Ishikawa (cell line): ENCODE results near the gene RECK.

ENCODE experiments used
- CEBPB ChIP-seq: IDR thresholded peaks from 2 replicates; pipeline ENCODE4 v1.6.1; 2012
- CREB1 ChIP-seq: IDR thresholded peaks from 2 replicates; pipeline ENCODE4 v1.6.1; 2012; ENCODE audit warnings: low read depth
- EGR1 ChIP-seq: IDR thresholded peaks from 2 replicates; pipeline ENCODE4 v1.6.1; 2012
- EP300 ChIP-seq: IDR thresholded peaks from 2 replicates; pipeline ENCODE4 v1.6.1; 2012; ENCODE audit warnings: borderline replicate concordance
- FOXM1 ChIP-seq: IDR thresholded peaks from 2 replicates; pipeline ENCODE4 v1.6.1; 2012; ENCODE audit warnings: low read depth, borderline replicate concordance
- MAX ChIP-seq: IDR thresholded peaks from 2 replicates; pipeline ENCODE4 v1.6.1; 2012
- NFIC ChIP-seq: IDR thresholded peaks from 2 replicates; pipeline ENCODE4 v1.6.1; 2012
- RAD21 ChIP-seq: IDR thresholded peaks from 2 replicates; pipeline ENCODE4 v1.6.1; 2012; ENCODE audit warnings: low read depth
- REST ChIP-seq: IDR thresholded peaks from 2 replicates; pipeline ENCODE4 v1.6.1; 2012; ENCODE audit warnings: low read depth, mild to moderate bottlenecking
- TAF1 ChIP-seq: IDR thresholded peaks from 2 replicates; pipeline ENCODE4 v1.6.1; 2012; ENCODE audit warnings: low read depth, mild to moderate bottlenecking
- TCF12 ChIP-seq: IDR thresholded peaks from 2 replicates; pipeline ENCODE4 v1.6.1; 2012; ENCODE audit warnings: low read depth
- TEAD4 ChIP-seq: IDR thresholded peaks from 2 replicates; pipeline ENCODE4 v1.6.1; 2012
- USF1 ChIP-seq: IDR thresholded peaks from 2 replicates; pipeline ENCODE4 v1.6.1; 2012
- YY1 ChIP-seq: IDR thresholded peaks from 2 replicates; pipeline ENCODE4 v1.6.1; 2012; ENCODE audit warnings: low read depth
- ZBTB7A ChIP-seq: IDR thresholded peaks from 2 replicates; pipeline ENCODE4 v1.6.1; 2012; ENCODE audit warnings: low read depth

RECK gene

GRCh38 chr9:36050476-36050875 lies 13.8 kb downstream of the RECK start:
- no peak for TF ChIP-seq REST
- no peak for TF ChIP-seq TCF12

GRCh38 chr9:36051317-36051716 lies 14.6 kb downstream of the RECK start:
- TF ChIP-seq EGR1 (no peak), NFIC (no peak), MAX (no peak), USF1 (no peak), CREB1 (no peak), YY1 (no peak), CEBPB (no peak), REST (no peak), ZBTB7A (no peak), TAF1 (no peak), FOXM1 (no peak), TCF12 (no peak), EP300 (no peak), TEAD4 (no peak)

- TF ChIP-seq EGR1 = no peak
- no peak for TF ChIP-seq YY1
- TF ChIP-seq NFIC = no peak
- TF ChIP-seq ZBTB7A = no peak
- no peak for TF ChIP-seq TCF12
- no peak for TF ChIP-seq TAF1
- no peak for TF ChIP-seq RAD21
- no peak for TF ChIP-seq TEAD4
- TF ChIP-seq USF1 = no peak
- TF ChIP-seq CREB1 = no peak
- TF ChIP-seq REST = no peak
- no peak for TF ChIP-seq FOXM1
- TF ChIP-seq CEBPB = no peak
- TF ChIP-seq MAX = no peak
- no peak for TF ChIP-seq EP300
Measured at GRCh38 chr9:36053971-36054370, 17.3 kb downstream of the RECK start.

GRCh38 chr9:36056896-36057295 lies 20.2 kb downstream of the RECK start:
- no peak for TF ChIP-seq CEBPB
- TF ChIP-seq ZBTB7A = no peak
- TF ChIP-seq NFIC = no peak
- TF ChIP-seq TCF12 = no peak

- TF ChIP-seq FOXM1 (no peak), TCF12 (no peak), CREB1 (no peak), EP300 (no peak), TEAD4 (no peak), MAX (no peak), RAD21 (no peak), YY1 (no peak), CEBPB (no peak), REST (no peak), USF1 (no peak), NFIC (no peak), EGR1 (no peak), TAF1 (no peak), ZBTB7A (no peak)
Measured at GRCh38 chr9:36063804-36064447, 27.2 kb downstream of the RECK start.
